RWPE2 (cell line): ENCODE data around the gene ASTN2.

Experiments used
- ATAC-seq: fragments of 200-7000 bp; cut with Tn5 transposase; 3 replicates; pipeline ENCODE4 v1.9.1; 2021; ENCODE audit warnings: low read depth
- DNase-seq: peaks from one replicate; pipeline ENCODE4 v3.0.0-alpha.2; 2020; ENCODE audit warnings: low spot score
- H3K27ac ChIP-seq: fragments of 450-650 bp; 2 replicates; pipeline ENCODE4 v1.5.1; 2017; ENCODE audit warnings: mild to moderate bottlenecking; ENCODE audit not compliant: poor library complexity, severe bottlenecking
- H3K27me3 ChIP-seq: fragments of 250-450 bp; sonication (Bioruptor Pico); 2 replicates; pipeline ENCODE4 v1.5.1; 2021; ENCODE audit warnings: mild to moderate bottlenecking, moderate library complexity; ENCODE audit not compliant: insufficient read depth, poor library complexity, severe bottlenecking
- H3K36me3 ChIP-seq: fragments of 250-450 bp; sonication (Bioruptor Pico); 2 replicates; pipeline ENCODE4 v1.5.1; 2020; ENCODE audit warnings: low read depth, mild to moderate bottlenecking, moderate library complexity
- H3K4me1 ChIP-seq: fragments of 250-450 bp; sonication (Bioruptor Pico); 2 replicates; pipeline ENCODE4 v1.5.1; 2021; ENCODE audit warnings: mild to moderate bottlenecking, moderate library complexity; ENCODE audit not compliant: insufficient read depth, poor library complexity, severe bottlenecking
- H3K4me3 ChIP-seq: fragments of 250-450 bp; sonication (Bioruptor Pico); 2 replicates; pipeline ENCODE4 v1.5.1; 2021; ENCODE audit warnings: mild to moderate bottlenecking, moderate library complexity; ENCODE audit not compliant: severe bottlenecking
- H3K9me3 ChIP-seq: fragments of 250-450 bp; sonication (Bioruptor Pico); 2 replicates; pipeline ENCODE4 v1.5.1; 2021; ENCODE audit warnings: mild to moderate bottlenecking, moderate library complexity; ENCODE audit not compliant: severe bottlenecking
- CTCF ChIP-seq: fragments of 450-650 bp; IDR thresholded peaks from one replicate; pipeline ENCODE4 v1.5.1; 2017; ENCODE audit warnings: mild to moderate bottlenecking, moderate library complexity; ENCODE audit not compliant: poor library complexity, severe bottlenecking

ASTN2 gene

GRCh38 chr9:116753389-116753788 is 661.5 kb downstream of the ASTN2 start:
- TF ChIP-seq CTCF, result no peak
- ATAC-seq, result no peak
- H3K9me3 ChIP-seq, result no peaks in the 10 kb centered on the region

GRCh38 chr9:116750510-116750909 is 664.3 kb downstream of the ASTN2 start:
- H3K27me3 ChIP-seq, result no peaks in the 10 kb centered on the region
- no peak overlapping the region for H3K27ac ChIP-seq
- no peak for TF ChIP-seq CTCF
- H3K36me3 ChIP-seq, result no peaks in the 10 kb centered on the region
- no peak for DNase-seq
- ATAC-seq, result no peak
- no peak overlapping the region for H3K4me3 ChIP-seq
- H3K4me1 ChIP-seq, result no peaks in the 10 kb centered on the region
- H3K9me3 ChIP-seq, result no peaks in the 10 kb centered on the region

More at GRCh38 chr9:116753389-116753788, 661.5 kb downstream of the ASTN2 start:
- no peak overlapping the region for H3K4me3 ChIP-seq
- no peaks in the 10 kb centered on the region for H3K27me3 ChIP-seq
- H3K4me1 ChIP-seq, result no peaks in the 10 kb centered on the region
- no peaks in the 10 kb centered on the region for H3K36me3 ChIP-seq
- no peak for DNase-seq
- H3K27ac ChIP-seq, result no peak overlapping the region

GRCh38 chr9:116749772-116750171 is 665.1 kb downstream of the ASTN2 start:
- Histone ChIP-seq H3K4me1 (no peaks in the 10 kb centered on the region), H3K9me3 (no peaks in the 10 kb centered on the region), H3K4me3 (no peak overlapping the region), H3K36me3 (no peaks in the 10 kb centered on the region), H3K27me3 (no peaks in the 10 kb centered on the region), H3K27ac (no peak overlapping the region)
- no peak for ATAC-seq
- no peak for DNase-seq
- TF ChIP-seq CTCF, result no peak

DNA sequence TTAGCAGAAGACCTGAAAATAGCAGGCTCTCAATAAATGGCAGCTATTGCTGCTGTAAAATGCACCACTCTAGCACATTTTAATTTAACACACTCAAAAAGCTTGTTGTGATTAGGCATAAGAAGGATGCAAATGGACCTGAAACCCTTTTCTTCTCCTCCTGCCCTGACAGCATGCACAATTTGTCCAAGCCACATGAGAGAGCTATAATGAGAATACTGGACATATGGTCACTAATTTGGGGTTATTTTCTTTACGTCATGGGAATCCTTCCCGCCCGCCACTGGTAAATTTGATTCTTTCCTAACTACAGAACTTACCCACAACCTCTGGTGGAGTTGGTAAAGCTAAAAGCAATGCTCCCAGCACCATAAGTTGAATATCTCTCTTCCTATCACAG is 665.7 kb downstream of the ASTN2 start:
- no peaks in the 10 kb centered on the region for H3K9me3 ChIP-seq
- ATAC-seq, result no peak
- H3K27me3 ChIP-seq, result no peaks in the 10 kb centered on the region
- H3K4me3 ChIP-seq, result no peak overlapping the region
- no peak for TF ChIP-seq CTCF
- H3K36me3 ChIP-seq, result no peaks in the 10 kb centered on the region
- no peak overlapping the region for H3K27ac ChIP-seq
- no peak for DNase-seq
- H3K4me1 ChIP-seq, result no peaks in the 10 kb centered on the region

GRCh38 chr9:116741742-116742141 is 673.1 kb downstream of the ASTN2 start:
- DNase-seq (no peak), ATAC-seq (no peak)
- TF ChIP-seq CTCF, result no peak
- Histone ChIP-seq H3K27me3 (no peaks in the 10 kb centered on the region), H3K9me3 (no peaks in the 10 kb centered on the region), H3K36me3 (no peaks in the 10 kb centered on the region), H3K4me3 (no peak overlapping the region), H3K27ac (no peak overlapping the region), H3K4me1 (no peaks in the 10 kb centered on the region)
